Mesendoderm (in vitro differentiated cells): ENCODE data around the gene ZNF367.
A peak's percentile ranks its signal among the peaks of the same experiment; 100 is the strongest.

Source experiments
- DNase-seq: peaks from one replicate; pipeline ENCODE4 v3.0.0; 2013
- H2AK5ac ChIP-seq: 2 replicates; pipeline ENCODE4 v1.6.1; 2013; ENCODE audit warnings: low read length, inconsistent platforms
- H2BK120ac ChIP-seq: 2 replicates; pipeline ENCODE4 v1.6.1; 2013; ENCODE audit warnings: low read depth, mild to moderate bottlenecking, low read length, moderate library complexity, mixed read lengths
- H2BK15ac ChIP-seq: replicated peaks from 2 replicates; pipeline ENCODE4 v1.6.1; 2013; ENCODE audit warnings: low read depth, mild to moderate bottlenecking, moderate library complexity
- H2BK5ac ChIP-seq: 2 replicates; pipeline ENCODE4 v1.6.1; 2013; ENCODE audit warnings: low read length, inconsistent platforms
- H3K18ac ChIP-seq: 2 replicates; pipeline ENCODE4 v1.6.1; 2013; ENCODE audit warnings: mild to moderate bottlenecking, low read length, mixed read lengths
- H3K23ac ChIP-seq: one replicate; pipeline ENCODE4 v1.6.1; 2013; ENCODE audit warnings: low read length
- H3K27ac ChIP-seq: 2 replicates; pipeline ENCODE4 v1.5.1; 2013; ENCODE audit warnings: low read depth, mild to moderate bottlenecking, inconsistent platforms, low read length, moderate library complexity
- H3K27me3 ChIP-seq: 2 replicates; pipeline ENCODE4 v1.6.1; 2013; ENCODE audit warnings: low read length, control low read depth, mild to moderate bottlenecking, inconsistent platforms; ENCODE audit not compliant: insufficient read depth, poor library complexity
- H3K36me3 ChIP-seq: 2 replicates; pipeline ENCODE4 v1.6.1; 2013; ENCODE audit warnings: low read length, inconsistent platforms; ENCODE audit not compliant: control insufficient read depth, insufficient read depth
- H3K4ac ChIP-seq: one replicate; pipeline ENCODE4 v1.6.1; 2013; ENCODE audit warnings: low read depth, mild to moderate bottlenecking, low read length, moderate library complexity
- H3K4me1 ChIP-seq: 2 replicates; pipeline ENCODE4 v1.6.1; 2013; ENCODE audit warnings: low read depth, low read length, inconsistent platforms; ENCODE audit not compliant: control insufficient read depth
- H3K4me2 ChIP-seq: 2 replicates; pipeline ENCODE4 v1.6.1; 2013; ENCODE audit warnings: low read length
- H3K4me3 ChIP-seq: 2 replicates; pipeline ENCODE4 v1.5.1; 2013; ENCODE audit warnings: mild to moderate bottlenecking, low read length
- H3K56ac ChIP-seq: one replicate; pipeline ENCODE4 v1.6.1; 2013; ENCODE audit warnings: low read length
- H3K79me1 ChIP-seq: 2 replicates; pipeline ENCODE4 v1.6.1; 2013; ENCODE audit warnings: low read length, inconsistent platforms
- H3K79me2 ChIP-seq: 2 replicates; pipeline ENCODE4 v1.6.1; 2013; ENCODE audit warnings: mild to moderate bottlenecking, low read length; ENCODE audit not compliant: control insufficient read depth, insufficient read depth
- H3K9ac ChIP-seq: 2 replicates; pipeline ENCODE4 v1.6.1; 2013; ENCODE audit warnings: low read length, inconsistent platforms
- H4K5ac ChIP-seq: one replicate; pipeline ENCODE4 v1.6.1; 2013; ENCODE audit warnings: low read length
- H4K8ac ChIP-seq: one replicate; pipeline ENCODE4 v1.6.1; 2013; ENCODE audit warnings: low read depth, mild to moderate bottlenecking, control low read depth, low read length, moderate library complexity
- WGBS: extraction: QIAGEN DNeasy Blood & Tissue Kit; methylation state at CpG from one replicate; pipeline ENCODE4 v1.1.7; 2013; ENCODE audit warnings: low lambda C conversion rate, missing lambda C conversion rate; ENCODE audit not compliant: insufficient coverage; ENCODE audit errors: extremely low coverage; 5-methylcytosine and 5-hydroxymethylcytosine counted together

ZNF367 gene

GRCh38 chr9:96382839-96383164 lies 35.4 kb downstream of the ZNF367 start:
- H3K79me1 ChIP-seq = no peaks in the 10 kb centered on the region
- H2AK5ac ChIP-seq = no peak overlapping the region
- no peak for DNase-seq
- peak overlapping the region; percentile 53 for H3K4me3 ChIP-seq
- peak overlapping the region; percentile 87 for H3K56ac ChIP-seq
- H2BK15ac ChIP-seq = no peak overlapping the region
- H4K8ac ChIP-seq = no peak overlapping the region
- H3K23ac ChIP-seq = no peak overlapping the region
- no peak overlapping the region for H2BK5ac ChIP-seq
- H4K5ac ChIP-seq = no peak overlapping the region
- H3K4me2 ChIP-seq = peak overlapping the region; percentile 89
- peaks cover 2% of the 10 kb centered on the region for H3K4me1 ChIP-seq
- H3K18ac ChIP-seq = no peak overlapping the region
- no CpG with 5 or more reads among the region's 7 CpGs for WGBS
- no peak overlapping the region for H3K27ac ChIP-seq
- H3K9ac ChIP-seq = peak overlapping the region; percentile 76
- H2BK120ac ChIP-seq = no peak overlapping the region
- H3K4ac ChIP-seq = no peak overlapping the region
- H3K79me2 ChIP-seq = no peaks in the 10 kb centered on the region
- H3K36me3 ChIP-seq = no peaks in the 10 kb centered on the region
- H3K27me3 ChIP-seq = no peaks in the 10 kb centered on the region

GRCh38 chr9:96382175-96382574 lies 36.0 kb downstream of the ZNF367 start:
- Histone ChIP-seq H4K8ac (no peak overlapping the region), H2BK5ac (no peak overlapping the region), H3K79me1 (no peaks in the 10 kb centered on the region), H4K5ac (no peak overlapping the region), H3K4ac (no peak overlapping the region), H2BK120ac (no peak overlapping the region), H3K27me3 (no peaks in the 10 kb centered on the region), H3K36me3 (no peaks in the 10 kb centered on the region), H3K4me2 (no peak overlapping the region), H2AK5ac (no peak overlapping the region), H2BK15ac (no peak overlapping the region), H3K18ac (no peak overlapping the region), H3K9ac (no peak overlapping the region), H3K56ac (no peak overlapping the region), H3K4me1 (peaks cover 5% of the 10 kb centered on the region), H3K23ac (no peak overlapping the region), H3K27ac (no peak overlapping the region), H3K4me3 (no peak overlapping the region), H3K79me2 (no peaks in the 10 kb centered on the region)
- no CpG with 5 or more reads among the region's 2 CpGs for WGBS
- DNase-seq = no peak

GRCh38 chr9:96381696-96382095 lies 36.5 kb downstream of the ZNF367 start:
- Histone ChIP-seq H4K5ac (no peak overlapping the region), H3K4ac (no peak overlapping the region), H3K79me2 (no peaks in the 10 kb centered on the region), H3K18ac (no peak overlapping the region), H3K27me3 (no peaks in the 10 kb centered on the region), H2BK5ac (no peak overlapping the region), H2BK120ac (no peak overlapping the region), H2AK5ac (no peak overlapping the region), H2BK15ac (no peak overlapping the region), H3K27ac (no peak overlapping the region), H3K9ac (no peak overlapping the region), H3K4me3 (no peak overlapping the region), H3K4me1 (peaks cover 8% of the 10 kb centered on the region), H3K56ac (no peak overlapping the region), H3K23ac (no peak overlapping the region), H3K4me2 (no peak overlapping the region), H3K79me1 (no peaks in the 10 kb centered on the region), H3K36me3 (no peaks in the 10 kb centered on the region), H4K8ac (no peak overlapping the region)
- no CpG with 5 or more reads among the region's 4 CpGs for WGBS
- DNase-seq = no peak

- H3K27ac ChIP-seq = no peak overlapping the region
- no peak overlapping the region for H2AK5ac ChIP-seq
- DNase-seq = no peak
- no peaks in the 10 kb centered on the region for H3K27me3 ChIP-seq
- no CpG with 5 or more reads among the region's 4 CpGs for WGBS
- H3K18ac ChIP-seq = no peak overlapping the region
- H3K4me3 ChIP-seq = no peak overlapping the region
- no peak overlapping the region for H3K4ac ChIP-seq
- no peak overlapping the region for H2BK15ac ChIP-seq
- H4K8ac ChIP-seq = no peak overlapping the region
- H3K4me2 ChIP-seq = no peak overlapping the region
- no peak overlapping the region for H3K23ac ChIP-seq
- H3K4me1 ChIP-seq = peaks cover 8% of the 10 kb centered on the region
- H2BK120ac ChIP-seq = no peak overlapping the region
- H3K9ac ChIP-seq = no peak overlapping the region
- H3K56ac ChIP-seq = no peak overlapping the region
- no peak overlapping the region for H2BK5ac ChIP-seq
- no peaks in the 10 kb centered on the region for H3K79me2 ChIP-seq
- H3K79me1 ChIP-seq = no peaks in the 10 kb centered on the region
- no peaks in the 10 kb centered on the region for H3K36me3 ChIP-seq
- no peak overlapping the region for H4K5ac ChIP-seq
Observed at GRCh38 chr9:96381125-96381524, 37.0 kb downstream of the ZNF367 start.

GRCh38 chr9:96379461-96379860 lies 38.7 kb downstream of the ZNF367 start:
- H3K27ac ChIP-seq = no peak overlapping the region
- H3K36me3 ChIP-seq = no peaks in the 10 kb centered on the region
- H4K8ac ChIP-seq = no peak overlapping the region
- no peaks in the 10 kb centered on the region for H3K27me3 ChIP-seq
- no peak overlapping the region for H3K4me2 ChIP-seq
- H2BK5ac ChIP-seq = no peak overlapping the region
- WGBS = no CpG with 5 or more reads among the region's 2 CpGs
- no peaks in the 10 kb centered on the region for H3K79me2 ChIP-seq
- H3K56ac ChIP-seq = no peak overlapping the region
- no peak overlapping the region for H4K5ac ChIP-seq
- H2BK15ac ChIP-seq = no peak overlapping the region
- no peak overlapping the region for H3K4me3 ChIP-seq
- DNase-seq = no peak
- no peak overlapping the region for H2AK5ac ChIP-seq
- H3K23ac ChIP-seq = no peak overlapping the region
- H3K4me1 ChIP-seq = peaks cover 8% of the 10 kb centered on the region
- H3K18ac ChIP-seq = no peak overlapping the region
- H3K4ac ChIP-seq = no peak overlapping the region
- no peak overlapping the region for H2BK120ac ChIP-seq
- H3K9ac ChIP-seq = no peak overlapping the region
- H3K79me1 ChIP-seq = no peaks in the 10 kb centered on the region

- Histone ChIP-seq H3K36me3 (no peaks in the 10 kb centered on the region), H3K4me1 (peaks cover 8% of the 10 kb centered on the region), H3K79me1 (no peaks in the 10 kb centered on the region), H3K4ac (no peak overlapping the region), H3K4me3 (no peak overlapping the region), H3K27me3 (no peaks in the 10 kb centered on the region), H3K9ac (no peak overlapping the region), H2BK5ac (no peak overlapping the region), H3K79me2 (no peaks in the 10 kb centered on the region), H2BK120ac (no peak overlapping the region), H2BK15ac (no peak overlapping the region), H3K23ac (no peak overlapping the region), H2AK5ac (no peak overlapping the region), H4K5ac (no peak overlapping the region), H3K56ac (no peak overlapping the region), H3K27ac (no peak overlapping the region), H3K18ac (no peak overlapping the region), H3K4me2 (no peak overlapping the region), H4K8ac (no peak overlapping the region)
- WGBS = no CpG with 5 or more reads among the region's 3 CpGs
- DNase-seq = no peak
Observed at GRCh38 chr9:96378187-96378586, 40.0 kb downstream of the ZNF367 start.
